HG03469 (cell line): Measurements from ENCODE around the gene UNC13A.

Experiments used
- ATAC-seq: cut with Tn5 transposase; IDR thresholded peaks from one replicate; pipeline ENCODE4 v1.9.1; 2021; ENCODE audit warnings: mild to moderate bottlenecking, moderate library complexity, moderate number of reproducible peaks; ENCODE audit not compliant: unreplicated experiment

The UNC13A gene

DNA sequence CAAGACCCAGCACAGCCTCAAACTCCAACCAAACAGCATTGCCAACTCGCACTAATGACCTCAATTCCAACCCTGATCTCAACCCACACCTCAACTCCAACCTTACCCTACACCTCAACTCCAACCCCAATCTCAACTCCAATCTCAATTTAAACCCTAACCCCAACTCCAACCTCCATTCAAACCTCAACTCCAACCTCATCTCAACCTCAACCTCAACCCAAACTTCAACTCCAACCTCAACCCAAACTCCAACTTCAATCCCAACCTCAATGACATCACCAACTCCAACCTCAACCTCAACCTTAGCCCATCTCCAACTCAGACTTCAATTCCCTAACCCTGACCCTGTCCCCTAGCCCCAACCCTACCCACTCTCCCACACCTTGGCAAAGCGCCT, 58.4 kb downstream of the UNC13A start:
- ATAC-seq, result no peak

DNA sequence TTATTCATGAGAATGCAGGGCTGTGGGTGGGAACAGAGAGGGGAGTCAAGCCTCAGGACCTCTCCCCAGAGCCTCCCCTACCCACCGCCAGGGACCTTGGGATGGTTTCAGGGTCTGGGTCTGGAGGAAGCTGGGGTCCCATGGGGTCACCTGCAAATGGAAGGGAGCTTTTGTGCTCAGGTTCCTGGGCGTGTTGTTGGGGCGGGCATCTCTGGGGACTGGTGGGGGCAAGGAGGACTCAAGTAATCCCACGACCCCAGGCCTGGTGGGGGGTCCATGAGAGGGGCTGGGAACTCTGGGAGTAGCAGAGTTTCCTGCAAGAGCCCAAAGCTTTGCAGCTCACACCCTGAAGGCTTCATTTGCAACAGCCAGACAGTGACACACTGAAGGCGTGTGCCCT, 60.2 kb downstream of the UNC13A start:
- no peak for ATAC-seq

DNA sequence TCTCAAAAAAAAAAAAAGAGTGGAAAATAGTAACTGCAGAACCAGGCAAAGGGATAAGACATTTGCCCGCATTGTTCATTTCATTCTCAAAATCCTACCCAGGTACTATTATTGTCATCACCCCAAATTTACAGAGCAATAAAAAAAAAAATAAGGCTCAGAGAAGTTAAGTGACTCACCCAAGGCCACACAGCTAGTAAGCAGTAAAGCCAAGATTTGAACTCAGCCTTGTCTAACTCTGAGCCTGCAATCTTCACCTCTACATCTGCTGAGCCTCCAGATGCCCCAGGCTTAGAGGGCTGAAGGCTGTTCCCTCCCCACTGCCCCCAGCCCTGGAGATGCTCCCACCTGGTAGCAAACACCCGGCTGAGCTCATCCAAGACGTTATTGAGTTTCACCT, 61.0 kb downstream of the UNC13A start:
- ATAC-seq, result no peak

DNA sequence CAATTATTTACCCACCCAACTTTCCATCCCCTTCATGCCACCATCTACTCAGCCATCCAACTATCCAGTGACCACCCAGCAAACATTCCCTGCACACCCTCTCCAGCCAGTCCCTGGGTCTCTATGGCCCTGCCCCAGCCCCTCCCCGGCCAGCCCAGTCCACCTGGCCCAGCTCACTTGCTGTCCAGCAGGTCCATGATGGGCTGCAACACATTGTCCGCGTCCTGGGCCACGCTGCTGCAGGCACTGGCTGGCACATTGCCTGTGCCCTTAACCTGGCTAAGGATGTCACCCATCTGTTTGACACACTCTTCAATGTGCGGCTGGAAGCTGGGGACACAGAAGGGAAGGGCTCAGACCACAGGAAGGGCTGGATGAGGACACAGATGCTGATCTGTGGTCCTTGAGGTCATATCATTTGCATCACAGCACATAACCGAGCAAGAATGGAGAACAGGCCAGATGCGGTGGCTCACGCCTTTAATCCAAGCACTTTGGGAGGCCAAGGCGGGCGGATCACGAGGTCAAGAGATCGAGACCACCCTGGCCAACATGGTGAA, 61.6 kb downstream of the UNC13A start:
- no peak for ATAC-seq

DNA sequence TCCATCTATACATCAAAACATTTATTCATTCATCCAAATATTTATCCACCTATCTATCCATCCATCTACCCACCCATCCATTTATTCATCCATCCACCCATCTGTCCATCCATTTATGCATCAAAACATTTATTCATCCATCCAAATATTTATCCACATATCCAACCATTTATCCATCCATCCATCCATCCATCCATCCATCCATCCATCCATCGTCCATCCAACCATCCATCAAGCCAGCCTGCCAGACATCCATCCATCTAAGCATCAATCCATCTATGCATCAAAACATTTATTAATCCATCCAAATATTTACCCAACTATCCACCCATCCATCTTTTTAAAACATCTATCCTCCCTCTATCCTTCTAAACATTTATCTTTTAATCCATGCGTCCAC, 62.2 kb downstream of the UNC13A start:
- no peak for ATAC-seq

DNA sequence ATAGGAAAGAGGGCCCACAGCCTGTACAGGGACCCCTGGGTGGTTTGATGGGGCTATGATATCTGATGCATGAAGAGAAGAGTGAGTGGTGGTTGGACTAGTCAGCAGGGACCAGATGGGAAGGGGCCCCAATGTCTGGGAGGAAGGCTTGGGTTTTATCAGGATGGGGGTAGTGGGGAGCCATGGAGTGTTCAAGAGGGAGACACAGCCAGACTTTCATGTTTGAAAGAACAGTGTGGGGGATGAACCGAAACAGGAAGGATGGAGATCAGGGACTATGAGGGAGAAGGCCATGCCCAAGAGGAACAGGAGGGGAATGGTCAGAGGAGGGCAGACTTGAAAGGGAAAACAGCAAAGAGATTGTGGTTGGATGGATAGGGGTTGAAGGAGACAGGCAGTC, 63.1 kb downstream of the UNC13A start:
- no peak for ATAC-seq

DNA sequence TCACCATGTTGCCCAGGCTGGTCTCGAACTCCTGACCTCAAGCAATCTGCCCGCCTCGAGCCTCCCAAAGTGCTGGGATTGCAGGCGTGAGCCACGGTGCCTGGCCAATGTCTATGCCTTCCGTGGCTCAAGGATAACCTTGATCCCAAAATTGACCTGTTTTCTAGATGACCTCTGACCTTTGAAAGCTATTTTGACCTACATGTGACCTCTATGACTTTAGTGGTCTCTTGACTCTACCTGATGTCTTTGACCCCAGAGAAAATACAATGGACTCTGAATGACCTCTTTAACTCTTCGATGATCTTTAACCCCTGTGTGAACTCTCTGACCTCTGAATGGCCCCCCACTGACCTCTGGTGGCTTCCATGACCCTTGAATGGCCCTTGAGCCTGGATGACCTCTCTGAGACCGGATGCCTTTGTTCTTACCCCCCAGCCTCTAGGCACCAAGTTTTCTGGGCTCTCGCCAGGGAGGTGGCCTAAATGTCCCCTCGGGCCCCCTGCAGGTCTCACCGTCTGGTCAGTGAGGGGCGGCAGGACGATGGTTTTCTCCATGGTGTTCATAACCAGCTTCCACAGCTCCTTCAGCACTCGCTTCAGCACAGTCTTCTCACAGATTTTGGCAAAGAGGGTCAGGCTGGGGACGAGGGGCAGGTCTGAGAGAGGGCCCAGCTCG, 63.7 kb downstream of the UNC13A start:
- ATAC-seq, result no peak

DNA sequence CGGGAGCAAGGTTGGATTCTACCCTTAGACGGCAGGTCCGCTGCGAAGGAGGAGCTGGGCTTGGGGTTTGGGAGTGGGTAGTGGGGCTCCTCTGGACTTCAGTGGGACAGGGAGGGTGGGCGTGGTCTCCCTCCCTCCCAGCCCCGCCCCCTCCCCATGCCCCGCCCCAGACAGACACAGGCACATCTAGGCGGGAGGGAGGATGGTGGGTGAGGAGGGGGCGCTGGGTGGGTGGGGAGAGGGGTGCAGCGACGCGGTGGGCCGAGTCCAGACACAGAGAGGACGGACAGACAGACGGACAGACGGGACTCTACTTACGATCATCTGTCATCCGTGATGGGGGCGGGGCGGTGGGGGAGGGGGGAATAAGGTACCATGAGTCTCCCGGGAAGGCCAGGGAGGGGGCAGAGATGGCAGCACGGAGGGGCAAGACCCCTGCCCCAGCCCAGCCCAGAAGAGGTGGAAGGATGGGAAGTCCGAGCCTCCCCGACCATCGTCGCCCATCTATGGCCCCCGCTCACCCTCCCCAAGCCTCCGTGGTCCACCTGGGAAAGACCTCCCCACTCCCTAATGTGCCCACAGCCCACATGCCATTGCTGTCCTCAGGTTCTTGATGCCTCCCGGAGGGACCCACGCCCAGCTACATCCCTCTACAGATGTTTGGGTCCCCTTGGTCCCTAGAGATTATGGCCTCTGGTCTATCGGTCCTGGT, 64.8 kb downstream of the UNC13A start:
- no peak for ATAC-seq

DNA sequence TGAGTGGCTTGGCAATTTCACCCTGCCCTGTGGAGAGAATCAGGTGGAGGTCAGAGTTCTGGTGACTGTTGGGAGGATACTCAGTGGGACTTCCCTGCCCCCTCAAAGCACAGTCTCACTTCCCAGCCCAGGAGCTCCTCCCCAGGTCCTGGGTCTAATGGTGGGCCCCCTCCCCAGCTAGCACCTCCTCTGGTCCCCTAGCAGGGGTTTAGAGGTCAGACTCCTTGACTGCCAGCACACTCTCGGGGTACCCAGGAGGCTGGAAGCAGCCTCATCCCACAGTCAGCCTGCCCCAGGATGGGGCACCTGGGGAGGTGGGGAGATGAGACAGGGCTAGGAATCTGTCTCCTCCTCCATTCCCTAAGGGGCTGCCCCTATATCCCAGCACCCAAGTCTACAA, 67.5 kb downstream of the UNC13A start:
- no peak for ATAC-seq

DNA sequence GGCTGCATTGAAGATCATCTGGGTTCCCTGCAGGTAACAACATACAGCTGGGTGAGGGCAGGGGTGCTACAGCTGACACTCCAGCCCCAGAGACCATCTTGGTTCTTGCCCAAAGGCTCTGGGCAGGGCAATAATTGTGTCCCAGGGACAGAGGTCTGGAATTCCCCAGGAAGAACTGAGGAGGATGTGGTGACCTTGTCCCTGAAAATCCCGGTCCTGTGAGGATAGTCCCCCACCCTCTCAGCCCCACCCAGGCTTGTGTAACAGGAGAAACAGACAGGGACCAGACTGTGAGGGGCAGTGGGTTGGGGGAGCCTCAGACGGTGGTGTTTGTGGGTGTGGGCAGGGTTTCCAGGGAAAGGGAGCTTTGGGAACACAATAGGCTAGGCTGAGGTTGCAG, 69.2 kb downstream of the UNC13A start:
- no peak for ATAC-seq

DNA sequence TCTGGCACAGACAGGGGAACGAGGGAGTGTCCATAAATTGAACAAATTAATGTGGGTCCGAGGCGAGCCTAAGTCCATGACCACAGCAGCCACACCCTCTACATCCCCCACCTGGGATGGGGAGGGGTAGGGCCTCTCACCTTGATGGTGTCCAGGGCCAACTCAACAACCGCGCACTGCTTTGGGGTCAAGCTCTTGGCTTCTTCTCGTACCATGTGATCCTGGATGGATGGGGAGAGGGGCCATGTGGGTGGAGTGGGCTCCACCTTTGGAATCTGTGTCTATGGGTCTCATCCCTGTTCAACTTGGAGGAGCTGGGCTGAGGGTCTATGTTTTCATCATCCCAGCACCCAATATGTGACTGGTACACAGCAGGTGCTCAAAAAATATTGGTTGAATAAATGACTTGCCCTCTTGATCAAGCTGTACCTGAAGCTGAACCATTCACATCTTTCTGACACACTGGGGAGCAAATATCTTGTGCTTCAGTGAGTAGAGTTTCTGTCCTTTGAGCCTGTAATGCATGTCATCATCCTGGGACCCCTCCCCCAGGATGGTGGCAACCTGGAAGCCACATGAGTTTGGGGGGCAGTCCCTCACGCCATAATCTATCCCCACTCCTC, 69.8 kb downstream of the UNC13A start:
- ATAC-seq, result no peak

DNA sequence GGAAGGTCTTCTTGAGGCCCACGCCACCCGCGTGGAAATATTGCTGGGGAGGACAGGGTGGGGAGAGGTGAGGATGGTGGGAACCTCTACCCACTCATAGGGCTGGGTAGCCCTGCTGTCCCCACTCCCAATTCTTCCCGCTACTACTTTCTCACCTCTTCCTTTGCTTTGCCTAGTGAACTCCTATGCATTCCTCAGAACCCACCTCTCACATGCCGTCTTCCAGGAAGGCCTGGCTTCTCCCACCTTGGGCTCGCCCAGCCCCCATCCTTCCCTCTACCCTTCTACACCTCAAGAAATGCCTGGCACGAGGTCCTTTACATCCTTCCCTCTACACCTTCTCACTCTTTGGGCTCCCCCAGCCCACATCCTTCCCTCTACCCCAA, 70.4 kb downstream of the UNC13A start:
- ATAC-seq, result no peak

DNA sequence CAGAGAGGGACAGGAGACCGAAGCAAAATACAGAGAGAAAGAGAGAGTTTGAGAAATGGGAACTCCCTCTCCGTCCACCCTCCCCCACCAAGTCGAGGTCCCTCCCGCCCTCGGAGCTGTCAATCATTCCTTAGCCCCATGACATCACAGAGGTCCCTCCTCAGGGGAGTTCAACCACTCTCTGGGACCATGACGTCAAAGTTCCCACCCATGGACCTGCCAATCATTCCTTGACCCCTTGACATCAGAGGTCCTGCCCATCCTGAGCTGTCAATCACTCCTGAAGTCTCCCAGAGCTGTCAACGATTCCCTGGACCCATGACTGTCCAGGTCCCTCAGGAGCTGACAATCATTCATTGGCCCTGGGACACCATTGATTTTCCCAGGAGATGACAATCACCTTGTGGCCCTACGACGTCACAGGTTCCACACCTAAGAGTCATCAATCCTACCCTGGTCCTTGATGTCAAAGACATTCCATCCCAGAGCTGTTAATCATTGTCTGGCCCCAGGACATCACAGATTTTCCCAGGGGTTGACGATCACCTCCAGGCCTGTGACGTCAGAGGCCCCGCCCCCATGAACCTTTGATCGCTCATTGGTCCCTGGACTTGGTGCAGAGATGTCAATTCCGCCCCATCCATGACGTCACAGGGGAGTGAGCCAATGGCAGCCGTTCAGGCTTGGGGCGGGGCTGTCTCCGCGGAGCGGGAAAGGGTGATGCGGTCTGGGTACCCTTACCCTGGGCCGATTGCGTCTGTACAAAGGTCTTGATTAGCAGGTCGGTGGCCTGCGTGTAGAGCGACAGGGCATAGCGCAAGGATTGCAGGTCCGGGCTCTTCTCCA, 71.0 kb downstream of the UNC13A start:
- ATAC-seq, result no peak

DNA sequence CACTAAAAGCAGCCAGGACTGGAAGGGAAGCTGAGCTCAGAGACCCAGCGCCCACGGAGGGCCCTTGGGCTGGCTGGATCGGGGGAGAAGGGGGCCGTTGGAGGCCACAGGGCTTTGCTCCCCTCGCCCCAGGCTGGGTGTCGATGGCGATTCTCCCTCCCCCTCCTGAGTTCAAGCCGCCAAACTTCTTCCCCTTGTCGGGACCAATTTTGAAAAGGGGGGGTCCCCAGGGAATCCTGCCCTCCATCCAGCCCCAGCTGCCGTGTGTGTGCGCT, 71.5 kb downstream of the UNC13A start:
- ATAC-seq, result no peak

DNA sequence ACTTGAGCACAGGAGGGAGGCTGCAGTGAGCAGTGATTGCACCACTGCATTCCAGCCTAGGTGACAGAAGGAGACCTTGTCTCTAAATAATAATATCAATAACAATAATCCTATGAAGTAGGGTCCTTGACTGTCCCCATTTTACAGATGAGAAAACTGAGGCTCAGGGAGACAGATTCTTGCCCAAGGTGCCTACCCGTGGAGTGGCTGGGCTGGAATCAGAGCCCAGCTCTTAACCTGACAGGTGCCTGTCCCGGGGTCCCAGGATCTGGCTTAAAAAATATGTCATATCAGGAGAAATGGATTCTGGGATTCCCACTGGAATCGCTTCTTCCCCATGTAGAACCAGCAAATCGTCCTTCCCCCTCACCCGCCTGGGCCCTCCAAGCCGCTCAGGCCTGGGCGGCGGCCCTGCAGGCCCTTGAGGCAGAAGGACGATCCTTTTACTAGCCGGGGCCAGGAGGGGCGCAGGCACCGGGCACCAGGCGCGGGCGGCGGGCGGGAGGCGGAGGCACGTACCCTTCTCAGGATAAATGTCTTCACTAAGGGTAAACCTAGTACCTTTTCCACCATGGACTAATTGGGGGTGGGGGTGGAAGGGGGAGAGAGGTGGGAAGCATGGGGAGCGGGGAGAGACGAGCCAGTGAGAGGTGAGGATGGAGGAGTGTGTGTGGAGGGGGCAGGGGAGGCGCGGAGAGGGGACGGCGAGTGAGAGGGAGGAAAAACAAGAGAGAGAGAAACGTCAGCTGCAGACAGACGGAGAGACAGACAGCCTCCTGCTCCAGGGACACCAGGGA, 72.1 kb downstream of the UNC13A start:
- no peak for ATAC-seq

DNA sequence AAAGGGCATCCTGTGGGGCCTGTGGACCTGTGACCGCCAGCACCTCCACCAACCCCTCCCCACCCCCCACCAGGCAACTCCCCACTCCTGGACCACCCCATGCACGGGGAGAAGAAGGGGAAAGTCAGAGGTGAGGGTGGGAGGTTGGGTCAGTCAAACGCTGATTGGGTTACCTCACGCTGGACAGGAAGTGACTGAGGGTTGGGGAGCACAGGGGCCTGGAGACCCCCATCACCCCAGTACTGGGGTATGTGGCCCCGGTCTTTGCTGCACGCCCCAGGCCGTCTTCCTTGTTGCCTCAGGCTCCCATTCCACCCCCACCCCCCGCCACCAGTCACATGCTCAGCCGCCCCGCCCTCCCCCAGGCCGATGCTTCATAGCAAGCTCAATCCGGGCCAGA, 73.7 kb downstream of the UNC13A start:
- ATAC-seq, result no peak

DNA sequence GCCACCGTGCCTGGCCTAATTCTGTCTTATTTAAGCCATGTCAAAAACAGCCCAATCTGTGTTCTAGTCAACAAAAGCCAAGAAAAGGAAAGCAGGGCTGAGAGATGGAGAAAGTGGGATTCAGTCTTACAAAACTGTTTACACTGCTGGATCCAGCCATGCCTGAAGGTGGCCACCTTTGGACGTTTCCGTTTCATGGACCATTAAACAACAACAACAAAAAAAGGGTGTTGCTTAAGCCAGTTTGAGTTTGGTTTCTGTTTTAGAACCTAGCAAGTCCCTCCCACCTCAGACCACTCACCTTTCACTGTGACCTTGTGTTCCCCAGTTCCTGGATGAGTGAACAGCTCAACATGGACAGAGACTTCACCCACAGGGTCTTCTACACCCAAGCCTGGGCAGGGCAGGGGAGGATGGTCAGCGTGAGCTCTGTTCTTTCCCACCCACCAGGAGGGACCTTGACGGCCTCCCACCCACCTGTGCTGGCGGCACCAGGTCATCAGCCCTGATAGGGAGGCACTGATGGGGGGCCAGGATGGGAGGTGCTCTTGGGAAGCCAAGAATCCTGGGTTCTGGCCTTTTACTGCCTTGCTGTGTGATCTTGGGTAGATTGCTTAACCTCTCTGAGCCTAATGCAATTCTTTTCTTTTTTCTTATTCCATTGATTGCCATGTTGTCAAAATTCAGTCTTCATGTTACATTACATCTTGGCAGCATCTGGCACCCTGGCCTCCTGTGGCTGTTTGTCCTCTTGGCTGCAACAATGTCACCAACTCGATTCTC, 76.5 kb downstream of the UNC13A start:
- no peak for ATAC-seq

DNA sequence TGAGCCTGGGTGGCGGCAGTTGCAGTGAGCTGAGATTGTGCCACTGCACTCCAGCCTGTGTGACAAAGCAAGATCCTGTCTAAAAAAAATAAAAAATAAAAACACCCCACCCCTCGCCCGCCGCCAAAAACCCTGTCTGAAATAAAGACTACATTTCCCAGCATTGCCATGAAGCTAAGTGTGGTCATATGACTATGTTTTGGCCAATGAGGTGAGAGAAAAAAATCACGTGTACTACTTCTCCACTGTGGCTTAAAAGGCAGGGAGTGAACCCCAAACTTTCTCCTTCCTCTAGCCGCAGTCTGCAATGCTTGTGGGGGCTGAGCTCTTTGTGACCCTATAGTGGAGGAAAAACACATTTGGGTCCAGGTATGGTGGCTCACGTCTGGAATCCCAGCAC, 77.8 kb downstream of the UNC13A start:
- ATAC-seq, result no peak

DNA sequence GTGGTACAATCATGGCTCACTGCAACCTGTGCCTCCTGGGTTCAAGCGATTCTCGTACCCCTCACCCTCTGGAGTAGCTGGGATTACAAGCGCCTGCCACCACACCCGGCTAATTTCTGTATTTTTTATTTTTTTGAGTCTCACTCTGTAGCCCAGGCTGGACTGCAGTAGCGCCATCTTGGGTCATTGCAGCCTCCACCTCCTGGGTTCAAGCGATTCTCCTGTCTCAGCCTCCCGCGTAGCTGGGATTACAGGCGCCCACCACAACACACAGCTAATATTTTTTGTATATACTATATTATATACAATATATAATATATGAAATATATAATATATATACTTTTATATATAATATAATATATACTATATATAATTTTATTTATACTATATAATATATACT, 80.2 kb downstream of the UNC13A start:
- ATAC-seq, result no peak
